Measurements from ENCODE around the gene DDA1.

DNA sequence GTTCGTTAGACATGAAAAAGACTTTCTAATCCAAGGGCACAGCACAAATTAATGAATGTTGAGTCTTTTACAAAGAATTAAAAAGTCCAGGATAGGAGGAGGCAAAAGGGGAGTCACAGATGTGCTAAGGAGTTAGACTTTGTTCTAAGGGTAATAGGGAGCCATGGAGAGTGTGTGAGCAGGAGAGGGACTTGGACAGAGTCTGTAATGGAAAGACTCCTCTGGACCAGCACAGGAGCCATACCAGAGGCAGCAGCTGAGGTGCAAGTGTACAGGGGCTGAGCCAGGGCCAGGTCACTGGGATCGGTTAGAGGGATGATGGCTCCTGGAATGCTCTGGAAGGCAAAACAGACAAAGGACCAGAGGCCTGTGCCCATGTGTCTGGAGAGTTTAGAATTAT, 38.5 kb downstream of the DDA1 start:
- TF ChIP-seq, protein P1, sequence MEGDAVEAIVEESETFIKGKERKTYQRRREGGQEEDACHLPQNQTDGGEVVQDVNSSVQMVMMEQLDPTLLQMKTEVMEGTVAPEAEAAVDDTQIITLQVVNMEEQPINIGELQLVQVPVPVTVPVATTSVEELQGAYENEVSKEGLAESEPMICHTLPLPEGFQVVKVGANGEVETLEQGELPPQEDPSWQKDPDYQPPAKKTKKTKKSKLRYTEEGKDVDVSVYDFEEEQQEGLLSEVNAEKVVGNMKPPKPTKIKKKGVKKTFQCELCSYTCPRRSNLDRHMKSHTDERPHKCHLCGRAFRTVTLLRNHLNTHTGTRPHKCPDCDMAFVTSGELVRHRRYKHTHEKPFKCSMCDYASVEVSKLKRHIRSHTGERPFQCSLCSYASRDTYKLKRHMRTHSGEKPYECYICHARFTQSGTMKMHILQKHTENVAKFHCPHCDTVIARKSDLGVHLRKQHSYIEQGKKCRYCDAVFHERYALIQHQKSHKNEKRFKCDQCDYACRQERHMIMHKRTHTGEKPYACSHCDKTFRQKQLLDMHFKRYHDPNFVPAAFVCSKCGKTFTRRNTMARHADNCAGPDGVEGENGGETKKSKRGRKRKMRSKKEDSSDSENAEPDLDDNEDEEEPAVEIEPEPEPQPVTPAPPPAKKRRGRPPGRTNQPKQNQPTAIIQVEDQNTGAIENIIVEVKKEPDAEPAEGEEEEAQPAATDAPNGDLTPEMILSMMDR (tag by site-specific recombination; IDR thresholded peaks at IDR 0.05), result no peak
- no peak for TF ChIP-seq MYNN (tag by site-specific recombination; IDR thresholded peaks at IDR 0.05; ENCODE audit: borderline replicate concordance)
- TF ChIP-seq, protein P2, sequence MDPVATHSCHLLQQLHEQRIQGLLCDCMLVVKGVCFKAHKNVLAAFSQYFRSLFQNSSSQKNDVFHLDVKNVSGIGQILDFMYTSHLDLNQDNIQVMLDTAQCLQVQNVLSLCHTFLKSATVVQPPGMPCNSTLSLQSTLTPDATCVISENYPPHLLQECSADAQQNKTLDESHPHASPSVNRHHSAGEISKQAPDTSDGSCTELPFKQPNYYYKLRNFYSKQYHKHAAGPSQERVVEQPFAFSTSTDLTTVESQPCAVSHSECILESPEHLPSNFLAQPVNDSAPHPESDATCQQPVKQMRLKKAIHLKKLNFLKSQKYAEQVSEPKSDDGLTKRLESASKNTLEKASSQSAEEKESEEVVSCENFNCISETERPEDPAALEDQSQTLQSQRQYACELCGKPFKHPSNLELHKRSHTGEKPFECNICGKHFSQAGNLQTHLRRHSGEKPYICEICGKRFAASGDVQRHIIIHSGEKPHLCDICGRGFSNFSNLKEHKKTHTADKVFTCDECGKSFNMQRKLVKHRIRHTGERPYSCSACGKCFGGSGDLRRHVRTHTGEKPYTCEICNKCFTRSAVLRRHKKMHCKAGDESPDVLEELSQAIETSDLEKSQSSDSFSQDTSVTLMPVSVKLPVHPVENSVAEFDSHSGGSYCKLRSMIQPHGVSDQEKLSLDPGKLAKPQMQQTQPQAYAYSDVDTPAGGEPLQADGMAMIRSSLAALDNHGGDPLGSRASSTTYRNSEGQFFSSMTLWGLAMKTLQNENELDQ (tag by site-specific recombination; IDR thresholded peaks at IDR 0.05; ENCODE audit: low read depth), result no peak
- TF ChIP-seq SCRT2 (tag by site-specific recombination; IDR thresholded peaks at IDR 0.05), result no peak
- no peak for TF ChIP-seq SP3 (tag by site-specific recombination; IDR thresholded peaks at IDR 0.05)
- TF ChIP-seq, protein P3, sequence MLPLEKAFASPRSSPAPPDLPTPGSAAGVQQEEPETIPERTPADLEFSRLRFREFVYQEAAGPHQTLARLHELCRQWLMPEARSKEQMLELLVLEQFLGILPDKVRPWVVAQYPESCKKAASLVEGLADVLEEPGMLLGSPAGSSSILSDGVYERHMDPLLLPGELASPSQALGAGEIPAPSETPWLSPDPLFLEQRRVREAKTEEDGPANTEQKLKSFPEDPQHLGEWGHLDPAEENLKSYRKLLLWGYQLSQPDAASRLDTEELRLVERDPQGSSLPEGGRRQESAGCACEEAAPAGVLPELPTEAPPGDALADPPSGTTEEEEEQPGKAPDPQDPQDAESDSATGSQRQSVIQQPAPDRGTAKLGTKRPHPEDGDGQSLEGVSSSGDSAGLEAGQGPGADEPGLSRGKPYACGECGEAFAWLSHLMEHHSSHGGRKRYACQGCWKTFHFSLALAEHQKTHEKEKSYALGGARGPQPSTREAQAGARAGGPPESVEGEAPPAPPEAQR (tag by site-specific recombination; IDR thresholded peaks at IDR 0.05), result no peak

Measured in HEK293 (cell line).